ENCODE data around the gene SH3PXD2B.
"Not testable (repeated sequence)": the region's sequence is repeated elsewhere in the genome, so short reads cannot be mapped to it uniquely, and the experiment has no call there.

Gene SH3PXD2B

DNA sequence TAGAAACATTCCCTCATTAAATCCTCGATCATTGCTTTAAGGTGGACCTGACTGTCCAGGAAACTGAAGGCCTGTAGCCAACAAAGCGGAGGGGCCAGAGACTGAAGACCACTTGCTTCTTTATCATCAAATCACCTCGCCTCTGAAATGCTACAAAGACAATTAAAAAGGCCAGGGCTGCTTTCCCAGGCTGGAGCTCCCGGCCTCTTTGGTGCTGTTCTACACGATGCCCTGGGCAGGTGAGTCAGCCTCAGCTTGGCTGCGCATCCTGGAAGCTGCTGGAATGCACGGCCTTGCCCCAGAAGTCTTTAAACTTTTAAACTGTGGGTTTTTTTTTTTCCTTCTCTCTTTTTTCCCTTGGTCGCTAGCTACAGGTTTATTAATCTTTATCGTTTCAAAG lies 46.5 kb downstream of the SH3PXD2B start:
- DNase-seq (ENCODE audit: low read depth), result peak; percentile 49

GRCh38 chr5:172407241-172407691 lies 47.1 kb downstream of the SH3PXD2B start:
- no peak overlapping the region for H3K4me3 ChIP-seq (ENCODE audit: low read depth, low read length)
- no peak for DNase-seq (ENCODE audit: low read depth)

More for the DNA sequence above, 46.5 kb downstream of the SH3PXD2B start:
- no peak overlapping the region for H3K4me3 ChIP-seq (ENCODE audit: low read depth, low read length)

DNA sequence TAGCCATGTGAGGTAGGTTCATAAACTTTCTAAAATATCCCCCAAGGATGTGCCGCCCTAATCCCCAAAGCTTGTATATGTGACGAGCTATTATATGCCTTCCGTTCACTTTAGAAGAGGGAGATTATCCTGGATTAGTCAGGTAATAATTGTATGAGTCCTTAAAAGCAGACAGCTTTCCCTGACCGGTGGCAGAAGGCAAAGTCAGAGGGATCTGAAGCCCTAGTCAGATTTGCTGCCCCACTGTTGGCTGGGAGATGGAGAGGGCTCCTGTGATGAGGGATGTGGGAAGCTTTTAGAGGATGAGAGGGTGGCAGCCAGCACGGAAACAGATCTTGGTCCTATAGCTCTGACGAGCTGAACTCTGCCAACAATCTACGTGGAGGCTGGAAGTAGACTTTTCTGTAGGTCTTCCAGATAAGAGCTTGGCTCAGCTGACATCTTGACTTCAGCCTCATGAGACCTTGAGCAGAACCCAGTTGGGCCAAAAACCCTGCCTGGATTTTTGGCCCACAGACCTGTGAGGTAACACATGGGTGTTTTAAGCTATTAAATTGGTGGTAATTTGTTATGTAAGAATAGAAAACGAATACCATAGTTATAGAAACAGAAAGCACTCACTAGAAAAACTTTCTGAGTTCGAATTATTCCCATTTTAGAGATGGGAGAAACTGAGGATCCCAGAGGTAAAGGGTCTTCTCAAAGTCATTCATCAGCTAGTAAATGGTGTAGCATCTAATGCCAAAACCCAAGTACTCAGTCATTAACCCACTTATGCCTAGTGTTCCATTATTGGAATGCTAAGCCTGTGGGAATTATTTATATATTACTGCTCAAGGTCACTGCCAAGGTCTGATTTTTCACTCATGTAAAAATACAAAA lies 48.9 kb downstream of the SH3PXD2B start:
- no peak overlapping the region for H3K4me3 ChIP-seq (ENCODE audit: low read depth, low read length)
- no peak for DNase-seq (ENCODE audit: low read depth)

DNA sequence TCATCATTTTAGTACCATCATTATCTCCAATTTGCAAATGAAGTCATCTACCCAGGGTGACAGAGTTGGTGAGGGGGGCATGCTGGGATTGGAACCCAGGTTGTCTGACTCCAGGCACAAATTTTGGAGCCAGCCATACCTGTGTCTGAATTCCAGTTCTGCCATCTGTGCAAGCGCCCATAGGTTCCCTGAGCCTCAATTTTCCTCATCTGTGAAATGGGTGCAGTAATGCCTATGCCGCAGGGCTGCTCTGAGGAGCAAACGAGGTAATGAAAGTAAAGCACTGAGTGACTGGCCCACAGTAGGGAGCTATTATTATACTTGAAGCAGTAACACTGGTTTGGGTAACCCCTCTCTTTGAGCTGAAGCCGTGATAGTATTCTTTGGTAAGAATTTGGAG lies 49.6 kb downstream of the SH3PXD2B start:
- H3K4me3 ChIP-seq (ENCODE audit: low read depth, low read length), result no peak overlapping the region
- no peak for DNase-seq (ENCODE audit: low read depth)

DNA sequence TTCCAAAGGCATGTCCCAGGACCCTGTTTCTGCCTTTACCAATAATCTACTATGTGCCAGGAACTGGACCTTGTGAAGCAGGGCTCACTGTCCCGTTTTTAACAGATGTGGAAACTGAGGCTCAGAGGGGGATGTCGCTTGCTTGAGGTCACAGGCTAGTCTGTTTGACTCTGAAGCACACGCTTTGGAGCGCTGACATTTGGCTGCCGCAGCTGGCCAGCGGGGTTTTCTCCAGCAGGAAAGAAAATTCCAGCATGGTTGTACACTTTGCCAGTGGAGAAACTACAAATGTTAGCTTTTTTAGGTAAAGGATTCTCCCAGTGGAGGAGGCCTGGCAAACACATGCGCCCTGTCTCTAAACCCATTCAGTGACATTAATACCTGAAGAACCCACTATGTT lies 50.5 kb downstream of the SH3PXD2B start:
- no peak for DNase-seq (ENCODE audit: low read depth)
- no peak overlapping the region for H3K4me3 ChIP-seq (ENCODE audit: low read depth, low read length)

GRCh38 chr5:172403189-172403796 lies 51.0 kb downstream of the SH3PXD2B start:
- H3K4me3 ChIP-seq (ENCODE audit: low read depth, low read length), result no peak overlapping the region
- DNase-seq (ENCODE audit: low read depth), result peak; percentile 75

- no peak for DNase-seq (ENCODE audit: low read depth)
- H3K4me3 ChIP-seq (ENCODE audit: low read depth, low read length), result no peak overlapping the region
Measured at GRCh38 chr5:172402531-172403188, 51.7 kb downstream of the SH3PXD2B start.

GRCh38 chr5:172402031-172402430 lies 52.3 kb downstream of the SH3PXD2B start:
- DNase-seq (ENCODE audit: low read depth); H3K4me3 ChIP-seq (ENCODE audit: low read depth, low read length): not testable (repeated sequence)

GRCh38 chr5:172399826-172400225 lies 54.5 kb downstream of the SH3PXD2B start:
- H3K4me3 ChIP-seq (ENCODE audit: low read depth, low read length), result no peak overlapping the region
- no peak for DNase-seq (ENCODE audit: low read depth)

DNA sequence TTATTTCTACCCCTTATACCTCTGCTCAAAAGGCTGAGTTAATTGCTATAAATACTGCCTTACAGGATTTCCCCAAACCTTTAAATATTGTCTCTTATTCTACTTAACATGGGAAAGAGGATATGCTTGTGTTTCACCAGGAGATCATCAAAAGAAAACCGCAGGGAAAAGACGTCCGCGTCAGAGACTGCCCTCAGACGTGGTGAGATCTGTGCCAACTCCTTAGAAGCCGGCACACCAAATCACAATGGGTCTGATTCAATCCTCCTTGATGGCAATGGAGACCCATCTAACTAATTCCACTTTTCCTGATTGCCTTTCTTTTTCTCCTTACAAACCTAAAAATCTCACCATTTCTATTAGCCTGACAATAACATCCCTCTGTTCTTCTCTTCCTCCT lies 55.0 kb downstream of the SH3PXD2B start:
- H3K4me3 ChIP-seq (ENCODE audit: low read depth, low read length), result no peak overlapping the region
- no peak for DNase-seq (ENCODE audit: low read depth)

GRCh38 chr5:172398645-172399044 lies 55.7 kb downstream of the SH3PXD2B start:
- not testable (repeated sequence) for H3K4me3 ChIP-seq (ENCODE audit: low read depth, low read length); DNase-seq (ENCODE audit: low read depth)

DNA sequence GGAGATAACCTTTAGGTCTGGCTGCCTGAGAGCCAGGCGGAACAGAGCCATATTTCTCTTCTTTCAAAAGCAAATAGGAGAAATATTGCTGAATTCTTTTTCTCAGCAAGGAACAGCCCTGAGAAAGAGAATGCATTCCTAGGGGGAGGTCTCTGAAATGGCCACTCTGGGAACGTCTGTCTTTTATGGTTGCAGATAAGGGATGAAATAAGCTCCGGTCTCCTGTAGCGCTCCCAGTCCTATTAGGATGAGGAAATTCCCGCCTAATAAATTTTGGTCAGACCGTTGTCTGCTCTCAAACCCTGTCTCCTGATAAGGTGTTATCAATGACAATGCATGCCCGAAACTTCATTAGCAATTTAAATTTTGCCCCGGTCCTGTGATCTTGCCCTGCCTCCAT lies 57.3 kb downstream of the SH3PXD2B start:
- H3K4me3 ChIP-seq (ENCODE audit: low read depth, low read length); DNase-seq (ENCODE audit: low read depth): not testable (repeated sequence)

DNA sequence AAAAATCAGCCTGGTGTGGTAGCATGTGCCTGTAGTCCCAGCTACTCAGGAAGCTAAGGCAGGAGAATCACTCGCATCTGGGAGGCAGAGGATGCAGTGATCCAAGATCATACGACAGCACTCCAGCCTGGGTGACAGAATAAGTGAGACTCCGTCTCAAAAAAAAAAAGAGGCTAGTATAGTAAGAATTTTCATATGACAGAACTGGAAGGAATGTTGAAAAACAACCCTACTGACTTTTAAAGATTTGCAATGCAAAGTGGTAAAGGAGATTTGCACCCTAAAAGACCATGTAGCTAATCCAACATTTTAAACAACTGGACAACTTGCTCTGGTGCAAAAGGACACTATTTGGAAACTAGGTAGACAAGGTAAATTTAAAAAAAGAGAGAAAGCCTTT lies 58.1 kb downstream of the SH3PXD2B start:
- DNase-seq (ENCODE audit: low read depth), result no peak
- no peak overlapping the region for H3K4me3 ChIP-seq (ENCODE audit: low read depth, low read length)

GRCh38 chr5:172395483-172395882 lies 58.8 kb downstream of the SH3PXD2B start:
- DNase-seq (ENCODE audit: low read depth), result no peak
- no peak overlapping the region for H3K4me3 ChIP-seq (ENCODE audit: low read depth, low read length)

- H3K4me3 ChIP-seq (ENCODE audit: low read depth, low read length), result no peak overlapping the region
- no peak for DNase-seq (ENCODE audit: low read depth)
Measured at GRCh38 chr5:172389578-172390112, 64.7 kb downstream of the SH3PXD2B start.

DNA sequence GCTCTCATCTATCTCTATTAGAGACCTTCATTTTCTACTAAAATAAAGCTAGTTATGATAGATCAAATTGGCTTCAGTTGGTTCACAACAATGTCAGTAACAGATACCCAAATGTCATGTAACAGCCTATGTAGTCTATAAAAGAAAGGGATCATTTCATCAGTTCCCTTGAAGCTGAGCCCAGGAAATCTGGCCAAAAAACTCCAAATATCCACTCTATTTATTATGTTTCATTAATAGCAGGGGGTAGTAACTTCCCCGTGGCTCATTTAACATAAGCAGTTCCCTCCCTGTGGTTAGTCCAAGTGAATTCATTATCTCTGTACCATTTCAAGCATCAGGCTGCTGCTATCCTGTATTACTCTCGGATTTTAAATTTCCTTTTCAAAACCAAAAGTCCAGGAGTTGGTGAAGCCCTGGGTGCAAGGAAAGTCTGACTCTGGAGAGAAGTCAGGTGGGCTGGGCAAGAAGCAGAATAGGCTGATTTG lies 66.0 kb downstream of the SH3PXD2B start:
- no peak overlapping the region for H3K4me3 ChIP-seq (ENCODE audit: low read depth, low read length)
- no peak for DNase-seq (ENCODE audit: low read depth)

- no peak overlapping the region for H3K4me3 ChIP-seq (ENCODE audit: low read depth, low read length)
- no peak for DNase-seq (ENCODE audit: low read depth)
Measured at GRCh38 chr5:172385707-172386106, 68.6 kb downstream of the SH3PXD2B start.

GRCh38 chr5:172385010-172385563 lies 69.2 kb downstream of the SH3PXD2B start:
- no peak for DNase-seq (ENCODE audit: low read depth)
- no peak overlapping the region for H3K4me3 ChIP-seq (ENCODE audit: low read depth, low read length)

- no peak overlapping the region for H3K4me3 ChIP-seq (ENCODE audit: low read depth, low read length)
- peak; percentile 24 for DNase-seq (ENCODE audit: low read depth)
Measured at GRCh38 chr5:172383191-172383802, 71.0 kb downstream of the SH3PXD2B start.
